ENCODE measurements around the gene RBM39. TPM values are rescaled to one million over a fixed set of nuclear protein-coding genes. Genes with fewer than 3 reads are reported as not detected.

RBM39 gene
- total RNA-seq (2022; extraction: Qiagen RNA extraction; ENCODE audit: low read depth): 170 to 221 TPM (median 181 TPM) in 5 replicates

GRCh38 chr20:35741892-35742740 lies at the start of gene RBM39:
TSS of gene RBM39 (minus strand) at chr20:35742260. CDS start at chr20:35740874, 1,386 bp downstream.

GRCh38 chr20:35771689-35772562 lies 29.9 kb upstream of the RBM39 start, which contains the start of gene PHF20:
TSS of gene PHF20 (plus strand) at chr20:35772015. CDS start at chr20:35801523, 29,508 bp downstream.

GRCh38 chr20:35699127-35699956 lies 42.7 kb downstream of the RBM39 start, which contains the start of the genes NFS1 and ROMO1:
TSS of gene NFS1 (minus strand) at chr20:35699352. CDS start at chr20:35699288, 64 bp downstream.
TSS of gene ROMO1 (plus strand) at chr20:35699405. CDS start at chr20:35699633, 228 bp downstream.

GRCh38 chr20:35664466-35665206 lies 77.4 kb downstream of the RBM39 start, which contains the start of the genes CPNE1 and RBM12:
TSS of gene CPNE1 (minus strand) at chr20:35664900. CDS start at chr20:35632923, 31,977 bp downstream.
TSS of gene RBM12 (minus strand) at chr20:35664900. CDS start at chr20:35655322, 9,578 bp downstream.

Other genes with a start within 250 kb of the RBM39 start
- gene C20orf173, start 212.6 kb downstream of the RBM39 start, total RNA-seq (2022; extraction: Qiagen RNA extraction; ENCODE audit: low read depth): not detected in 5 replicates
- gene ERGIC3, start 200.2 kb downstream of the RBM39 start, total RNA-seq (2022; extraction: Qiagen RNA extraction; ENCODE audit: low read depth): 219 to 253 TPM (median 244 TPM) in 5 replicates
- gene SPAG4, start 126.4 kb downstream of the RBM39 start, total RNA-seq (2022; extraction: Qiagen RNA extraction; ENCODE audit: low read depth): 3.0 to 5.5 TPM (median 4.4 TPM) in 5 replicates
- gene CPNE1, start 77.4 kb downstream of the RBM39 start, total RNA-seq (2022; extraction: Qiagen RNA extraction; ENCODE audit: low read depth): 173 to 232 TPM (median 223 TPM) in 5 replicates
- 72.0 to 88.0 TPM (median 78.0 TPM) in 5 replicates for gene RBM12, start 77.4 kb downstream of the RBM39 start, total RNA-seq (2022; extraction: Qiagen RNA extraction; ENCODE audit: low read depth)
- 29.7 to 40.1 TPM (median 37.5 TPM) in 5 replicates for gene NFS1, start 42.9 kb downstream of the RBM39 start, total RNA-seq (2022; extraction: Qiagen RNA extraction; ENCODE audit: low read depth)
- gene ROMO1, start 42.9 kb downstream of the RBM39 start, total RNA-seq (2022; extraction: Qiagen RNA extraction; ENCODE audit: low read depth): 333 to 388 TPM (median 375 TPM) in 5 replicates
- 20.5 to 31.0 TPM (median 22.7 TPM) in 5 replicates for gene PHF20, start 29.8 kb upstream of the RBM39 start, total RNA-seq (2022; extraction: Qiagen RNA extraction; ENCODE audit: low read depth)
- gene SCAND1, start 212.2 kb upstream of the RBM39 start, total RNA-seq (2022; extraction: Qiagen RNA extraction; ENCODE audit: low read depth): 64.7 to 97.9 TPM (median 89.5 TPM) in 5 replicates
- gene CNBD2, start 226.3 kb upstream of the RBM39 start, total RNA-seq (2022; extraction: Qiagen RNA extraction; ENCODE audit: low read depth): 4.3 to 6.4 TPM (median 5.5 TPM) in 5 replicates